Measurements from ENCODE around the gene TUBA1C.
"Not testable (repeated sequence)": the region's sequence is repeated elsewhere in the genome, so short reads cannot be mapped to it uniquely, and the experiment has no call there.

TUBA1C gene

GRCh38 chr12:49314811-49315210, 49.9 kb downstream of the TUBA1C start:
- no peak for DNase-seq

GRCh38 chr12:49317118-49317517, 52.2 kb downstream of the TUBA1C start:
- not testable (repeated sequence) for DNase-seq

GRCh38 chr12:49320411-49321103, 55.7 kb downstream of the TUBA1C start:
- DNase-seq, result not testable (repeated sequence)

GRCh38 chr12:49322367-49322707, 57.5 kb downstream of the TUBA1C start:
- no peak for DNase-seq

- peak; percentile 96 for DNase-seq
These were observed 58.0 kb downstream of the TUBA1C start, which contains the start of gene TROAP for GRCh38 chr12:49322708-49323523. TROAP (plus strand) TSS chr12:49323255; CDS start chr12:49323609, 354 bp downstream.

- no peak for DNase-seq
These were observed 58.7 kb downstream of the TUBA1C start for GRCh38 chr12:49323524-49324097.
